HL-60 (cell line): Measurements from ENCODE around the gene SPTBN1.

ENCODE experiments used
- GABPA ChIP-seq: IDR thresholded peaks from 2 replicates; pipeline ENCODE4 v1.6.1; 2012; ENCODE audit warnings: low read depth
- POLR2AphosphoS5 ChIP-seq: IDR thresholded peaks from 2 replicates; pipeline ENCODE4 v1.6.1; 2012; ENCODE audit warnings: low read depth
- TF ChIP-seq, protein P1 (sequence below): IDR thresholded peaks from 2 replicates; pipeline ENCODE4 v1.6.1; 2012; ENCODE audit warnings: low read depth; ENCODE audit not compliant: insufficient replicate concordance
- TF ChIP-seq, protein P2 (sequence below): IDR thresholded peaks from one replicate; pipeline ENCODE4 v1.5.1; 2011; ENCODE audit warnings: low read length, control low read depth, inconsistent platforms; ENCODE audit not compliant: insufficient read depth

DNA sequence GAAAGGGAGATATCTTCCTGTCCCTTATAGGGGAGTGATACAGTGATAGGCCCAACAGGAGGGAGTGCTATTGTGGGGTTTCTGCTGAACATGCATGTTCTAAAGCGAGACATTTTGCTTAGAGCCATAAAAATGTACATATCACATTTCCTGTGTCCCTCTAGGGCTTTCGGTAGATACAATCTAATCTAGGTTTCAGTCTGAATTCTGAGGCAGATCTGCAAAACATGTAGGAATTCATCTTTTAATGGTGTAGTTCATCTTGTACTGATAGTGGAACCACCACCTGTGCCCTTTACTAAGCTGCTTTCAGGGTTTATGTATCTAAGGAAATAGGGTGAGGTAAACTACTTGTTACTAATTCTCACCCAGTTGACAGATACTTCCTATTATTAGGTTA, 73.8 kb downstream of the SPTBN1 start:
- TF ChIP-seq, protein P1, sequence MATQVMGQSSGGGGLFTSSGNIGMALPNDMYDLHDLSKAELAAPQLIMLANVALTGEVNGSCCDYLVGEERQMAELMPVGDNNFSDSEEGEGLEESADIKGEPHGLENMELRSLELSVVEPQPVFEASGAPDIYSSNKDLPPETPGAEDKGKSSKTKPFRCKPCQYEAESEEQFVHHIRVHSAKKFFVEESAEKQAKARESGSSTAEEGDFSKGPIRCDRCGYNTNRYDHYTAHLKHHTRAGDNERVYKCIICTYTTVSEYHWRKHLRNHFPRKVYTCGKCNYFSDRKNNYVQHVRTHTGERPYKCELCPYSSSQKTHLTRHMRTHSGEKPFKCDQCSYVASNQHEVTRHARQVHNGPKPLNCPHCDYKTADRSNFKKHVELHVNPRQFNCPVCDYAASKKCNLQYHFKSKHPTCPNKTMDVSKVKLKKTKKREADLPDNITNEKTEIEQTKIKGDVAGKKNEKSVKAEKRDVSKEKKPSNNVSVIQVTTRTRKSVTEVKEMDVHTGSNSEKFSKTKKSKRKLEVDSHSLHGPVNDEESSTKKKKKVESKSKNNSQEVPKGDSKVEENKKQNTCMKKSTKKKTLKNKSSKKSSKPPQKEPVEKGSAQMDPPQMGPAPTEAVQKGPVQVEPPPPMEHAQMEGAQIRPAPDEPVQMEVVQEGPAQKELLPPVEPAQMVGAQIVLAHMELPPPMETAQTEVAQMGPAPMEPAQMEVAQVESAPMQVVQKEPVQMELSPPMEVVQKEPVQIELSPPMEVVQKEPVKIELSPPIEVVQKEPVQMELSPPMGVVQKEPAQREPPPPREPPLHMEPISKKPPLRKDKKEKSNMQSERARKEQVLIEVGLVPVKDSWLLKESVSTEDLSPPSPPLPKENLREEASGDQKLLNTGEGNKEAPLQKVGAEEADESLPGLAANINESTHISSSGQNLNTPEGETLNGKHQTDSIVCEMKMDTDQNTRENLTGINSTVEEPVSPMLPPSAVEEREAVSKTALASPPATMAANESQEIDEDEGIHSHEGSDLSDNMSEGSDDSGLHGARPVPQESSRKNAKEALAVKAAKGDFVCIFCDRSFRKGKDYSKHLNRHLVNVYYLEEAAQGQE = no peak
- TF ChIP-seq, protein P2, sequence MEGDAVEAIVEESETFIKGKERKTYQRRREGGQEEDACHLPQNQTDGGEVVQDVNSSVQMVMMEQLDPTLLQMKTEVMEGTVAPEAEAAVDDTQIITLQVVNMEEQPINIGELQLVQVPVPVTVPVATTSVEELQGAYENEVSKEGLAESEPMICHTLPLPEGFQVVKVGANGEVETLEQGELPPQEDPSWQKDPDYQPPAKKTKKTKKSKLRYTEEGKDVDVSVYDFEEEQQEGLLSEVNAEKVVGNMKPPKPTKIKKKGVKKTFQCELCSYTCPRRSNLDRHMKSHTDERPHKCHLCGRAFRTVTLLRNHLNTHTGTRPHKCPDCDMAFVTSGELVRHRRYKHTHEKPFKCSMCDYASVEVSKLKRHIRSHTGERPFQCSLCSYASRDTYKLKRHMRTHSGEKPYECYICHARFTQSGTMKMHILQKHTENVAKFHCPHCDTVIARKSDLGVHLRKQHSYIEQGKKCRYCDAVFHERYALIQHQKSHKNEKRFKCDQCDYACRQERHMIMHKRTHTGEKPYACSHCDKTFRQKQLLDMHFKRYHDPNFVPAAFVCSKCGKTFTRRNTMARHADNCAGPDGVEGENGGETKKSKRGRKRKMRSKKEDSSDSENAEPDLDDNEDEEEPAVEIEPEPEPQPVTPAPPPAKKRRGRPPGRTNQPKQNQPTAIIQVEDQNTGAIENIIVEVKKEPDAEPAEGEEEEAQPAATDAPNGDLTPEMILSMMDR = no peak
- TF ChIP-seq GABPA = no peak
- TF ChIP-seq POLR2AphosphoS5 = no peak
